PC-9 (cell line): ENCODE results near the gene ANO4. TPM values are rescaled to one million over a fixed set of nuclear protein-coding genes. Genes with fewer than 3 reads are reported as not detected.

ENCODE experiments used
- BruUV-seq: library from RNA; stranded (reverse); fragments of 400-500 nt; replicated peaks from 2 replicates; lab custom pipeline; 2021; lab: Mats Ljungman, UMichigan
- CTCF ChIA-PET: fragments of 300-600 bp; sonication (Branson Sonifier 250); formaldehyde crosslinking; loops from one replicate; lab custom pipeline; 2022; ENCODE audit warnings: antibody characterized with exemption; lab: Charles Lee
- POLR2A ChIA-PET: fragments of 300-600 bp; sonication (Branson Sonifier 250); formaldehyde crosslinking; loops from one replicate; lab custom pipeline; 2022; ENCODE audit warnings: antibody characterized with exemption; ENCODE audit not compliant: unreplicated experiment; lab: Charles Lee
- DNase-seq, 2 experiments: peaks; one replicate each; pipeline versions ENCODE4 v3.0.0 to v3.0.0-alpha.2; 2015 to 2022; ENCODE audit warnings: mixed read lengths in 1 of 2
- H2AFZ ChIP-seq: fragments of 200-600 bp; sonication (generic); 2 replicates; pipeline ENCODE4 v1.8.1; 2017; ENCODE audit warnings: antibody characterized with exemption
- H3F3A ChIP-seq: fragments of 200-600 bp; sonication (generic); 2 replicates; pipeline ENCODE4 v1.8.1; 2017; ENCODE audit warnings: antibody characterized with exemption, mild to moderate bottlenecking, low read depth; ENCODE audit not compliant: insufficient read depth
- H3K27ac ChIP-seq: fragments of 200-600 bp; sonication (generic); 2 replicates; pipeline ENCODE4 v1.6.1; 2016; ENCODE audit warnings: mixed run types
- H3K27me3 ChIP-seq: fragments of 200-600 bp; sonication (generic); 2 replicates; pipeline ENCODE4 v1.6.1; 2016; ENCODE audit warnings: low read depth, mixed run types; ENCODE audit not compliant: insufficient read depth
- H3K36me3 ChIP-seq: fragments of 200-600 bp; sonication (generic); 2 replicates; pipeline ENCODE4 v1.6.1; 2016; ENCODE audit warnings: low read depth, mixed run types
- H3K4me1 ChIP-seq: fragments of 200-600 bp; sonication (generic); replicated peaks from 2 replicates; pipeline ENCODE4 v1.6.1; 2016; ENCODE audit warnings: mixed run types; ENCODE audit not compliant: insufficient read depth
- H3K4me2 ChIP-seq: fragments of 200-600 bp; sonication (generic); 2 replicates; pipeline ENCODE4 v1.6.1; 2017; ENCODE audit warnings: mixed run types
- H3K4me3 ChIP-seq: fragments of 200-600 bp; sonication (generic); 2 replicates; pipeline ENCODE4 v1.6.1; 2016; ENCODE audit warnings: mixed run types
- H3K79me2 ChIP-seq: fragments of 200-600 bp; sonication (generic); 2 replicates; pipeline ENCODE4 v1.6.1; 2017; ENCODE audit warnings: low read depth, mixed run types
- H3K9me2 ChIP-seq: fragments of 200-600 bp; sonication (generic); 2 replicates; pipeline ENCODE4 v1.8.1; 2017; ENCODE audit warnings: mild to moderate bottlenecking; ENCODE audit not compliant: insufficient read depth
- H3K9me3 ChIP-seq: fragments of 200-600 bp; sonication (generic); 2 replicates; pipeline ENCODE4 v1.8.1; 2016; ENCODE audit warnings: low read depth; ENCODE audit not compliant: insufficient read depth
- H4K20me1 ChIP-seq: fragments of 200-600 bp; sonication (generic); 2 replicates; pipeline ENCODE4 v1.8.1; 2017; ENCODE audit not compliant: insufficient read depth
- CTCF ChIP-seq: fragments of 200-600 bp; sonication (generic); conservative IDR thresholded peaks from 2 replicates; pipeline ENCODE4 v1.6.1; 2017; ENCODE audit warnings: mixed run types, antibody characterized with exemption, mild to moderate bottlenecking, moderate library complexity
- EZH2 ChIP-seq: fragments of 200-600 bp; sonication (generic); IDR thresholded peaks from 2 replicates; pipeline ENCODE4 v1.8.0; 2017; ENCODE audit warnings: antibody characterized with exemption, low read depth
- intact Hi-C: fragments of 100-400 bp; cut with micrococcal nuclease; formaldehyde crosslinking; loops from one replicate; pipeline ENCODE4 v1.10.0; 2022; ENCODE audit not compliant: unreplicated experiment
- total RNA-seq: library from RNA; stranded (reverse); gene quantifications from 2 replicates; pipeline ENCODE4 v1.2.3, GENCODE V29; 2021

Gene ANO4
- total RNA-seq, 1 experiment from 2014 or later, result not detected

DNA sequence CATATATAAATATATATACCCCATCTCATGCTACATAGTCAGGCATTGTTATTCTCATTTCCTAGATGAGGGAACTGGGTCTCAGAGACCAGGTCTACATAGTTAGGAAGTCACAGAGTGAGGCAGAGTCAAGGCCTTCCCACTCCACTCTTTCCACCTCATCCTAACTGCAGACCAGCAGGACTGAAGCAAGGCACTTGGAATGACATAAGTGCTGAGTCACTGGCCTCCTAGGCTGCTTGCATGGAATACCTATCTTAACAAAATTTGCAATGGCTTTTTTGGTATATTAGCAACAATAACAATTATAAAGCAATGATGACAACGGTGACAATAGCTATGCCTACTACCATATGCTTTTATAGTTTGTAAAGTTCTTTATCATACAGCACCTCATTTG, 5.4 kb upstream of the ANO4 start:
- Histone ChIP-seq H3K4me3 (no peak overlapping the region), H3K4me2 (no peak overlapping the region), H3K9me3 (no peaks in the 10 kb centered on the region), H3K9me2 (no peaks in the 10 kb centered on the region), H4K20me1 (no peaks in the 10 kb centered on the region), H3K4me1 (no peaks in the 10 kb centered on the region), H3F3A (no peaks in the 10 kb centered on the region), H3K27ac (no peak overlapping the region), H3K36me3 (no peaks in the 10 kb centered on the region), H2AFZ (no peak overlapping the region), H3K27me3 (peaks cover 28% of the 10 kb centered on the region), H3K79me2 (no peaks in the 10 kb centered on the region)
- intact Hi-C loops, result no loop called here
- CTCF ChIA-PET, result no interaction called here
- no TSS peak for BruUV-seq
- no peak for TF ChIP-seq EZH2
- TF ChIP-seq CTCF, result no peak
- POLR2A ChIA-PET, result no interaction called here
- DNase-seq, result no peak

DNA sequence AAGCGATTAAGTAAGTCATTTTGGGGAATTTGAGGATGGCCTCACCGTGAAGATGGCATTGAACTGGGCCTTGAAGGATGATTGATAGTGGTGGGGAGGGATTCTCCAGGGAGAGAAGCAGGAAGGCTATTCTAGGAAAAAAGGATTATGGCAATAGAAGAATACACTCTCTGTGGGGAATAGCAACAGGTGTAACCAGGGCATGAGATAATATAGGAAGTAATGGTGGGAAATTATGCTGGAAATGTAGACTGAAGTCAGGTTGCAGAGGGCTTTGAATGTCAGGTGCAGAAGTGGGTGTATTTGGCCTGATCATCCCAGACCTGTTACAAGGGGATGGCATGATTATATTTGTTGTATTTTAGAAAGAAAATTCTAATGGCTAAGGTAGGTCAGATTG, 4.6 kb upstream of the ANO4 start:
- no peaks in the 10 kb centered on the region for H4K20me1 ChIP-seq
- no peak for DNase-seq
- no peaks in the 10 kb centered on the region for H3K36me3 ChIP-seq

GRCh38 chr12:100790552-100790951, 4.0 kb upstream of the ANO4 start:
- Histone ChIP-seq H2AFZ (no peak overlapping the region), H3F3A (no peaks in the 10 kb centered on the region), H3K9me3 (no peaks in the 10 kb centered on the region), H4K20me1 (no peaks in the 10 kb centered on the region), H3K4me2 (no peak overlapping the region), H3K4me1 (no peaks in the 10 kb centered on the region), H3K79me2 (no peaks in the 10 kb centered on the region), H3K36me3 (no peaks in the 10 kb centered on the region), H3K27me3 (peaks cover 37% of the 10 kb centered on the region), H3K4me3 (no peak overlapping the region), H3K27ac (no peak overlapping the region), H3K9me2 (no peaks in the 10 kb centered on the region)
- POLR2A ChIA-PET, result no interaction called here
- CTCF ChIA-PET, result no interaction called here
- TF ChIP-seq EZH2 (no peak), CTCF (no peak)
- BruUV-seq, result no TSS peak
- intact Hi-C loops, result no loop called here
- DNase-seq, result no peak

More for the DNA sequence above, 4.6 kb upstream of the ANO4 start:
- no TSS peak for BruUV-seq
- ChIA-PET POLR2A (no interaction called here), CTCF (no interaction called here)
- no peaks in the 10 kb centered on the region for H3F3A ChIP-seq
- intact Hi-C loops, result no loop called here
- no peak overlapping the region for H3K4me3 ChIP-seq
- H3K9me2 ChIP-seq, result no peaks in the 10 kb centered on the region
- no peaks in the 10 kb centered on the region for H3K4me1 ChIP-seq
- peaks cover 32% of the 10 kb centered on the region for H3K27me3 ChIP-seq
- H3K4me2 ChIP-seq, result no peak overlapping the region
- H3K27ac ChIP-seq, result no peak overlapping the region
- no peaks in the 10 kb centered on the region for H3K9me3 ChIP-seq
- no peaks in the 10 kb centered on the region for H3K79me2 ChIP-seq
- no peak for TF ChIP-seq EZH2
- no peak for TF ChIP-seq CTCF
- H2AFZ ChIP-seq, result no peak overlapping the region
